Keratinocyte (primary cell): ENCODE measurements around the gene ZMIZ1.

ENCODE experiments used
- EZH2 ChIP-seq: IDR thresholded peaks from one replicate; pipeline ENCODE4 v1.6.1; 2012; ENCODE audit warnings: inconsistent platforms, mild to moderate bottlenecking, low read length, moderate library complexity
- TF ChIP-seq, protein P1 (sequence below), 3 experiments: IDR thresholded peaks in 1 of 3; conservative IDR thresholded peaks in 1 of 3; optimal IDR thresholded peaks in 1 of 3; 2 replicates in 2 of 3; 3 replicates in 1 of 3; pipeline versions ENCODE3 to v1.5.1; 2011; ENCODE audit warnings: low read length in 3 of 3, mild to moderate bottlenecking in 3 of 3, moderate library complexity in 2 of 3, control low read depth in 1 of 3, inconsistent platforms in 1 of 3; ENCODE audit not compliant: insufficient read depth in 2 of 3; ENCODE audit errors: extremely low read depth in 1 of 3

DNA sequence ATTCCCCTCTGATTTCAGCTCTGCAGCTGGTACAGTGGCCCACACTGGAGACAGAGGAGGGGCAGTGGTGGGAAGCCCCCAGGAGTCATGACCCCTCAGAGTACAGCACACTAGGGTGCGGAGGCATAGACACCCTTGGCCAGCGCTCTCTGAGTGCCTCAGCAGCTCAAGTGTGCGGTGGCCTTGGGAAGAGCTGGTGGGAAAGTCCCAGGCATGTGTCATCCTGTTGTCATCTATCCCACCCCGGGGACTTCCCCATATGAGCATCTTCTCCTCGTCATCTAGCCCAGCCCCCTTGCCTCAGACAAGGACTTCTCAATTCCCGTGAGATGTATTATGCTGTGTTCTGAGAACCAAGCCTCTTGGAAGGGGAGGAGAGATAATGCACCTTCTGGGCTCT, 262.9 kb downstream of the ZMIZ1 start:
- TF ChIP-seq, protein P1, sequence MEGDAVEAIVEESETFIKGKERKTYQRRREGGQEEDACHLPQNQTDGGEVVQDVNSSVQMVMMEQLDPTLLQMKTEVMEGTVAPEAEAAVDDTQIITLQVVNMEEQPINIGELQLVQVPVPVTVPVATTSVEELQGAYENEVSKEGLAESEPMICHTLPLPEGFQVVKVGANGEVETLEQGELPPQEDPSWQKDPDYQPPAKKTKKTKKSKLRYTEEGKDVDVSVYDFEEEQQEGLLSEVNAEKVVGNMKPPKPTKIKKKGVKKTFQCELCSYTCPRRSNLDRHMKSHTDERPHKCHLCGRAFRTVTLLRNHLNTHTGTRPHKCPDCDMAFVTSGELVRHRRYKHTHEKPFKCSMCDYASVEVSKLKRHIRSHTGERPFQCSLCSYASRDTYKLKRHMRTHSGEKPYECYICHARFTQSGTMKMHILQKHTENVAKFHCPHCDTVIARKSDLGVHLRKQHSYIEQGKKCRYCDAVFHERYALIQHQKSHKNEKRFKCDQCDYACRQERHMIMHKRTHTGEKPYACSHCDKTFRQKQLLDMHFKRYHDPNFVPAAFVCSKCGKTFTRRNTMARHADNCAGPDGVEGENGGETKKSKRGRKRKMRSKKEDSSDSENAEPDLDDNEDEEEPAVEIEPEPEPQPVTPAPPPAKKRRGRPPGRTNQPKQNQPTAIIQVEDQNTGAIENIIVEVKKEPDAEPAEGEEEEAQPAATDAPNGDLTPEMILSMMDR (optimal IDR thresholded peaks at IDR 0.05 in 1 of 3, IDR thresholded peaks at IDR 0.05 in 1 of 3, conservative IDR thresholded peaks at IDR 0.05 in 1 of 3; ENCODE audit: extremely low read depth in 1 of 3, insufficient read depth in 2 of 3, low read length in 3 of 3): no peak
- TF ChIP-seq EZH2: no peak
